Right lobe of liver (tissue), 4 donors: ENCODE results near the gene IRF9.

ENCODE experiments used
- CTCF ChIP-seq, 4 donors: fragments of 200-600 bp in 3 of 4; fragments of 450-650 bp in 1 of 4; IDR thresholded peaks; one replicate each; pipeline versions ENCODE4 v1.5.1 to v1.8.0; 2016 to 2022; ENCODE audit warnings: antibody characterized with exemption in 4 of 4, mild to moderate bottlenecking in 2 of 4
- POLR2A ChIP-seq: fragments of 450-650 bp; IDR thresholded peaks from one replicate; pipeline ENCODE4 v1.6.1; 2017; ENCODE audit warnings: antibody characterized with exemption, mild to moderate bottlenecking
- donor health status: DM: no; HTN: no; CAD: no.
- donor health status: DM: no; HTN: no; CAD: no.
- donor health status: DM: no; HTN: yes; CAD: no.

GRCh38 chr14:24150061-24150460 is 11.0 kb upstream of the IRF9 start:
- TF ChIP-seq CTCF (IDR thresholded peaks at IDR 0.05) (no peak), POLR2A (no peak)
